HG03039 (cell line): ENCODE data around the gene THOC2.
"Not testable (repeated sequence)": the region's sequence is repeated elsewhere in the genome, so short reads cannot be mapped to it uniquely, and the experiment has no call there.

Experiments
- ATAC-seq: cut with Tn5 transposase; IDR thresholded peaks from one replicate; pipeline ENCODE4 v1.9.1; 2021; ENCODE audit warnings: mild to moderate bottlenecking, moderate library complexity; ENCODE audit not compliant: unreplicated experiment

Gene THOC2

DNA sequence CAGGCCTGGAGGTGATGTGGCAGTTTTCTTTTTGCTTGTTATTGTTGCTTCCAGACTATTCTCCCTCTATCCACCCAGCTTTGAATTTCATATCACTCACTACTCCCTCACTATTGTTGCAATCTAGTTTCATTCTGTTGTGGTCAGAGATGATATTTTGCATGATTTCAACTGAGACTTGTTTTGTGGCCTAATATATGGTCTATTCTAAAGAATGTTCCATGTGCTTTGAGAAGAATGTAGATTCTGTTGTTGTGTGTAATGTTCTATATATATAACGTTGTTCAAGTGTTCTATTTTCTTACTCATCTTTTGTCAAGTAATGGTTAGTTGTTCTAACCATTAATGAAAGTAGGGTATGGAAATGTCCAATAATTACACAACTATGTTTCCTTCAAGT, 59.0 kb downstream of the THOC2 start:
- ATAC-seq, result no peak

DNA sequence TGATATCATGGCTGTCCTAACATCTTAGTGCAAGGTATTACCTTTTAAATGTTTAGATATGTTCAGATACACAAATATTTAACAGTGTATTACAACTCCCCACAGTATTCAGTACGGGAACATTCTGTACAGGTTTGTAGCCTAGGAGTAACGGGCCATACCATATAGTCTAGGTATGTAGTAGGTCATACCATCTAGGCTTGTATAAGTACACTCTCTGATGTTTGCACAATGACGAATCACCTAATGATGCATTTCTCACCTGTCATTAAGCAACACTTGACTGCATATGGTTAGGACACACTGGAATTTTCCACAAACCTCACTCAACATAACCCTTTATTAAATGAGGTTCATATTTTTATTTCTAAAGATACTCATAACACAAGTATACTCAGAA, 67.7 kb downstream of the THOC2 start:
- ATAC-seq, result no peak

DNA sequence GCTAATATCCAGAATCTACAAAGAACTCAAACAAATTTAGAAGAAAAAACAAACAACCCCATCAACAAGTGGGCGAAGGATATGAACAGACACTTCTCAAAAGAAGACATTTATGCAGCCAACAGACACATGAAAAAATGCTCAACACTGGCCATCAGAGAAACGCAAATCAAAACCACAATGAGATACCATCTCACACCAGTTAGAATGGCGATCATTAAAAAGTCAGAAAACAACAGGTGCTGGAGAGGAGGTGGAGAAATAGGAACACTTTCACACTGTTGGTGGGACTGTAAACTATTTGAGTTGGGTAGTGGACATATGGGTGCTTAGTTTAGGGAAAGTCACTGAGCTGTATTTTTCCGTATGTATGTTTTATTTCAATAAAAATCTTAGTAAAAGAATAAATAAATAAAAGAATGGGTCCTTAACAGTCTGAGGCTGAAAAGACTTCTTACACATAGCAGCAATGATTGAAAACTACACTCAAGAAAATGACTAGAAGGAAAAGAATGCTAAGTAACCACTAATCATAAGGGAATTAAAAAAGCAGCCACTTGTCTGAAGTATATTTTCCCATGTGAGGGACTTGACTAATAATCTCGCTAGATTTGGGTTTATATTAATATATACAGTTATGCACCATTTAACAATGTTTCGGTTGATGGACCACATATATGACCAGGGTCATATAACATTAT, 68.2 kb downstream of the THOC2 start:
- ATAC-seq, result not testable (repeated sequence)

DNA sequence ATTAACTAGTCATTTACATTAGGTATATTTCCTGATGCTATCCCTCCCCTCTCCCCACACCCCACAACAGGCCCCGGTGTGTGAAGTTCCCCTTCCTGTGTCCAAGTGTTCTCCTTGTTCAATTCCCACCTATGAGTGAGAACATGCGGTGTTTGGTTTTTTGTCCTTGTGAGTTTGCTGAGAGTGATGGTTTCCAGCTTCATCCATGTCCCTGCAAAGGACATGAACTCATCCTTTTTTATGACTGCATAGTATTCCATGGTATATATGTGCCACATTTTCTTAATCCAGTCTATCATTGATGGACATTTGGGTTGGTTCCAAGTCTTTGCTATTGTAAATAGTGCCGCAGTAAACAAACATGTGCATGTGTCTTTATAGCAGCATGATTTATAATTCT, 69.1 kb downstream of the THOC2 start:
- not testable (repeated sequence) for ATAC-seq

DNA sequence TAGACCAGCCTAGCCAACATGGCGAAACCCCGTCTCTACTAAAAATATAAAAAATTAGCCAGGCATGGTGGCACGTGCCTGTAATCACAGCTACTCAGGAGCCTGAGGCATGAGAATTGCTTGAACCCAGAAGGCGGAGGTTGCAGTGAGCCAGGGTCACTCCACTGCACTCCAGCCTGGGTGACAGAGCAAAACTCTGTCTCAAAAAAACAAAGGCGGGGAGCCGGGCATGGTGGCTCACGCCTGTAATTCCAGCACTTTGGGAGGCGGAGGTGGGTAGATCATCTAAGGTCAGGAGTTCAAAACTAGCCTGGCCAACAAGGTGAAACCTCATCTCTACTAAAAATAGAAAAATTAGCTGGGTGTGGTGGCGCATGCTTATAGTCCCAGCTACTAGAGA, 76.3 kb downstream of the THOC2 start:
- ATAC-seq, result not testable (repeated sequence)

DNA sequence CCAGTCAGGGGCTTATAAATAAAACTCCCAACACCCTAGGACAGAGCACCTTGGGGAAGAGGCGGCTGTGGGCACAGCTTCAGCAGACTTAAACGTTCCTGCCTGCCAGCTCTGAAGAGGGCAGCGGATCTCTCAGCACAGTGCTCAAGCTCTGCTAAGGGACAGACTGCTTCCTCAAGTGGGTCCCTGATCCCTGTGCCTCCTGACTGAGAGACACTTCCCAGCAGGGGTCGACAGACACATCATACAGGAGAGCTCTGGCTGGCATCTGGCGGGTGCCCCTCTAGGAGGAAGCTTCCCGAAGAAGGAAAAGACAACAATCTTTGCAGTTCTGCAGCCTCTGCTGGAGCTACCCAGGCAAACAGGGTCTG, 84.1 kb downstream of the THOC2 start:
- ATAC-seq, result not testable (repeated sequence)

DNA sequence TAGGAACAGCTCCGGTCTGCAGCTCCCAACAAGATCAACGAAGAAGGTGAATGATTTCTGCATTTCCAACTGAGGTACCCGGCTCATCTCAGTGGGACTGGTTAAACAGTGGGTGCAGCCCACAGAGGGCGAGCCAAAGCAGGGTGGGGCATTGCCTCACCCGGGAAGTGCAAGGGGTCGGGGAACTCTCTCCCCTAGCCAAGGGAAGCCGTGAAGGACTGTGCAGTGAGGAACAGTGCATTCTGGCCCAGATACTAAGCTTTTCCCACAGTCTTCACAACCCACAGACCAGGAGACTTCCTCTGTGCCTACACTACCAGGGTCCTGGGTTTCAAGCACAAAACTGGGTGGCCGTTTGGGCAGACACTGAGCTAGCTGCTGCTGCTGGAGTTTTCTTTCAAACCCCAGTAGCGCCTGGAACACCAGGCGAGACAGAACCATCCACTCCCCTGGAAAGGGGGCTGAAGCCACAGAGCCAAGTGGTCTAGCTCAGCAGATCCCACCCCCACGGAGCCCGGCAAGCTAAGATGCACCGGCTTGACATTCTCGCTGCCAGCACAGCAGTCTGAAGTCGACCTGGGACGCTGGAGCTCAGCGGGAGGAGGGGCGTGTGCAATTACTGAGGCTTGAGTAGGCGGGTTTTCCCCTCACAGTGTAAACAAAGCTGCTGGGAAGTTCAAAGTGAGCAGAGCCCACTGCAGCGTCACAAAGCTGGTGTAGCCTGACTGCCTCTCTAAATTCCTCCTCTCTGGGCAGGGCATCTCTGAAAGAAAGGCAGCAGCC, 84.6 kb downstream of the THOC2 start:
- ATAC-seq, result no peak

DNA sequence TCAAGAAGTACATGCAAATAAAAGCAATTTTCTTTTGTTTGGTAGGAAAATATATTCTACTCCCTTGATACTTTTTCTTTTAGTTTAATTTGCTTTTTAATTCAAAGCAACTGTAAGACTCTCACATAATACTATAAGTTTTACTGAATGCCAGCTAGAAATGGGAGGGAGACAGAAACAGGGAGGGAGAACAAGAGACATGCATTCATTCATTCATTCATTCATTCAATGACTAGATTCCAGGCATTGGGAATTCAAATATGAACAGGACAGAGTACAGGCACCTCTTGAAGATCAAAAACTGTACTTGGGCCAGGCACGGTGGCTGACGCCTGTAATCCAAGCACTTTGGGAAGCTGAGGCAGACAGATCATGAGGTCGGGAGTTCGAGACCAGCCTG, 85.6 kb downstream of the THOC2 start:
- no peak for ATAC-seq

DNA sequence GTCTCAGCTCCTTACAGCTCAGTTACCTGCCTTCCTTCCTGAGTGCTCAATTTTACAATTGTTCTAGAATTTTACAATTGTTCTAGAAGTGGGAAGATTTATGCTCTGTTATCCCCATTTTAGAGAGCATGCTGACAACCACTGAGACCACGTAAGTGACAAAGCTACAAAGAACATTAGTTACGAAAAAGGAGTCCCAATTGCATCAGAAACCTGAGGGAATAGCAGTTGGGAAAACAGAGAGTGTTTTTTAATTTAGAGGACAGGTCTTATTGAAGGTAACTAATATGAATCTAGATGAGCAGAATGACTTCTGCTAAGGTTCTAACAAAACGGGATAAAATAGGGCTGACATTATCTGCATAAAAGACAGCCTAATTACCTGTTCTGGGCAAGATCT, 103.3 kb downstream of the THOC2 start:
- no peak for ATAC-seq

DNA sequence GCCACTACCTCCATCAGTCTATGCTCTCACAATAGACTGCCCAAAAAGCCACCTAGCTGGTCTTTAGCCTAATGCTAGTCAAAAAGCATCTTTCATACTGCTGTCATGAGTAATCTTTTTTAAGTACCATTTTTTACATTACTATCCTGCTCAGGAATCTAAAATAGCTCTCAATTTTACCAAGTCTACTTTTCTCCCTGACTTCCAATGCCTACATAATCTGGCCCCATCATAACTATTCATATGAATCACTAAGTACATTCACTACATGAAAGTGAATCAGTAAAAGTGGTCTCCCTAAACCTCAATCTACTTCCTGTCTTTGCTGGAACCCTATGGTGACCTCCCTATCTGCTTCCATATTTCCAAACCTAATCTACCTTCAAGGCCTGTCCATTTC, 105.9 kb downstream of the THOC2 start:
- ATAC-seq, result no peak

DNA sequence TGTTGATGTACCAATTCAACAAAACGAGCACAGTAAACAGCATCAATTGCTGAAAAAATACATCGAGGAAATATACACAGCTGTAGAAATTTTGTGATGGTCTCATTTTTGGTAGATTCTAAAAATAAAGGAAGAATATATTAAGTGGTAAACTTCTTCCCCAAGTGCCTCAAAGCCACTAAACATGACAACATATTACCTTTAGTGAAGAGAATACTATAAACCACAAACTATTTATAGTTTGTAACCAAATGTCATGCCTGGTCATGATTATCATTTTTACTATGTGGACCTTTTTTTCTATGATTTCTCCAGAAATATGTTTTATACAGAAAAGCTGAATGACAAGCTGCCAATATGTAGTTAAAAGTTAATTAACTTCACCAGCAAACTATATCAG, 106.9 kb downstream of the THOC2 start:
- ATAC-seq, result no peak

DNA sequence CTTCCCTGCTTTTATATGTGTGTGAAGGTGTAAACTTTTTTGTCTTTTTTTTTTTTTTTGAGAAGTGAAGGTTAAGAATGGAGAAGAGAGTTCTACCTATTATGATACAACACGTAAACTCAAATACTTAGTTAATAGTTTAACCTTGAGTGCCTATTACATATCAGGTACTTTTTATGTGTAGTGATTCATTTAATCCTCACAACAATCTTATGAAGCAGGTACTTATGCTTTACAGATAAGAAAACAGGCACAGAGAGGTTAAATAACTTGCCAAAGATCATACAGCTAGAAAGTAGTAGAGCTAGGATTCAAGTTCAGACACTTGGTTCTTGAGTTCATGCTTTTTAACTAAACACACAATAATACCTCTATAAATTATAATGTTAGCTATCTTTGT, 107.4 kb downstream of the THOC2 start:
- no peak for ATAC-seq

DNA sequence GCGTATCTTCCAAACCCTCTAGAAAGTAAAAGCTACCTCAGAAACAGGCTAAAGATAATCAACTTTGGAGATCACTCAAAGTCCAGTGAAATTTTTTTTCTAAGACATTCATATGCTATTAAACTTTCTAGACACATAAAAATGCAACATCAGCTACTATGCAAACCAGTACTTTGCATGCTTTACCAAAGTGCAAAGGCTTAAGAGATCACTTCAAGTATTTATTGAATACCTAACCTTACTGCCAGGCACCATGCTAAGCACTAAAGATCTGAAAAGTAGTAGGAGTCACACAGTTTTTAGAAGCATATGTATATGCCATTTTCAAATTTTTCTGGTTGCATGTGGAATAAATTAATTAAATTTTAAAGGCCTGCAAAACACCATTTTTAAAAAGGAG, 115.8 kb downstream of the THOC2 start:
- ATAC-seq, result no peak

DNA sequence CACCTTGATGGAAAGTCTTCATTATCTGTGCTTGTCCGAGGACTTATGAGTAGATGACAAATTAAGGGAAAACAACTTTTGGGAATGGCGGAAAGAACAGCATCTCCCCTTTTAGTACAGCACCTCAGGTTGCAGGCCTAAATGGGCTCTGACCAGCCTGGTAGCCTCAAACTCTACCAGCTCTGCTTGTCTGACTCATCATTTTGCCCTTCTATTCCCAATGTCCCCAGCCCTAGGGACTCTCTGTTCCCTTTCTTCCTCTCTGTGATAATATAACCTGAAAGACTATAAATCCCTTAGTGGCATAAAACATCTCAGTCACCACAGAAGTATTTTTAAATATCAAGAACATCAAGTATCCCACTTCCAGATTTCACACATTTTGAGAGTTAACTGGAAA, 121.9 kb downstream of the THOC2 start:
- no peak for ATAC-seq

DNA sequence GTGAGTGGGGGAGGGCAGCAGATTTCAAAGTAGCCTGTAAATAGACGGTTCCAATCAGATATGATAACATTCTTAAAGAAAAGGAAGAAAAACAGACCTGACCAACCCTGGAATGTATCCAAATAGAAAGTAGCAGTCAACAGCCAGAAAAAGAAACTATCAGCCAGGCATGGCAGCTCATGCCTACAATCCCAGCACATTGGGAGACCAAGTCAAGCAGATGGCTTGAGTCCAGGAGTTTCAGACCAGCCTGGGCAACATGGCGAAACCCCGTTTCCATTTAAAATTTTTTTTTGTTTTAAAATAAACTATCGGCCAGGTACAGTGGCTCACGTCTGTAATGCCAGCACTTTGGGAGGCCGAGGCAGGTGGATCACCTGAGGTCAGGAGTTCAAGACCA, 125.0 kb downstream of the THOC2 start:
- ATAC-seq, result no peak

DNA sequence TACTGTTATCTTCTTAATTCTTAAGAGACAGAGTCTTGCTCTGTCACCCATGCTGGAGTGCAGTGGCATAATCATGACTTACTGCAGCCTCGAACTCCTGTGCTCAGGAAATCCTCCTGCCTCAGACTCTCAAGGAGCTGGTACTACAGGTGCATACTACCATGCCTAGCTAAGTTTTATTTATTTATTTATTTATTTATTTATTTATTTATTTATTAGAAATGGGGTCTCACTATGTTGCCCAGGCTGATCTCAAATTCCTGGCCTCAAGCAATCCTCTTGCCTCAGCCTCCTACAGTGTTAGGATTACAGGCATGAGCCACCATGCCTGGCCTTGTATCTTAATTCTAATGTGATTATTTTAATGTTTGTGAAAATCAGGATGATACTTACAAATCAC, 125.6 kb downstream of the THOC2 start:
- no peak for ATAC-seq

DNA sequence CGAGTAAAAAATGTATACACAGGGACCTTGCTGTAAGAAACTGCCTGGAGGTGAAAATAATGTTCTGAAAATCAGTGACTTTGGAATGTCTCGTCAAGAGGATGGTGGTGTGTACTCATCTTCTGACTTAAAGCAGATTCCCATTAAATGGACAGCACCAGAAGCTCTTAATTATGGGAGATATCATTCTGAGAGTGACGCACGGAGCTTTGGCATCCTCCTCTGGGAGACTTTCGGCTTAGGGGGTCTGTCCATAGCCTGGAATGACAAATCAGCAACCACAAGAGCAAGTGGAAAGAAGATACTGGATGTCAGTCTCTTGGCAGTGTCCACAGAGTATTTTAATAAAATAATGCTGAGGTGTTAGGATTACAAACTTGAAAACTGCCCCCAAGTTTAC, 129.4 kb downstream of the THOC2 start:
- no peak for ATAC-seq

DNA sequence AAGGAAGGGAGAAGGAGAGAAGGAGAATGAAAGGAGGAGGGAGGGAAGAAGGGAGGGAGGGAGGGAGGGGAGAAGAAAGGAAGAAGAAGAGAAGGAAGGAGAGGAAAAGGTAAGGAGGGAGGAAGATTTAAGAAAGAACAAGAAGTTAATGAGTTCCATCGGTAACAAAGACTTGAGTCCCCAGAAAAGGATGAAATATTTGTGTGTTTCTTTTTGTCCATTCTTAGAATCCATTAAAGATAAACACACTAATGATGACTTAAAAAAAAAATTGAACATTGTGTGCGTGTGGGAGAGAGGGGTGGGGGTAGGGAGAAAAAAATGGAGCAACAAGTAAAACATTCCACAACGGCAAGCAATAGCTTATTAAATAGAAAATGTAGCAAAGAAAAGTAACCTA, 131.4 kb downstream of the THOC2 start:
- ATAC-seq, result no peak

DNA sequence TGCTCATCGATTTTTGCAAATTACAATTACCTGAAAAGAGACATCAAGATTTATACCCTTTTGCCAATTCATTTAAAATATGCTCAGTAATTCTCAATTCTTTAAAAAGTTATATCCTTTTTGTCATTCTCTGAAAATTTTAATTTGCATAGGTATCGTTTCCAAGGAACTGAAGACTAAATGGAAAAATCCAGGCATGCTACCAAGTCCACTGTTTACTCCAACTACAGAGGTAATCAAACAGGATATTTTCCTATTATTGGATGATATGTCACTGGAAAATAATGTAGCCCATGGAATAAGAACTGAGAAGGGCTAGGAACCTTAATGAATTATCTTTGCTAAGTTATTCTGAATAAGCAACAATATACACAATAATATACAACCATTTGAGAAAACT, 132.7 kb downstream of the THOC2 start:
- no peak for ATAC-seq

DNA sequence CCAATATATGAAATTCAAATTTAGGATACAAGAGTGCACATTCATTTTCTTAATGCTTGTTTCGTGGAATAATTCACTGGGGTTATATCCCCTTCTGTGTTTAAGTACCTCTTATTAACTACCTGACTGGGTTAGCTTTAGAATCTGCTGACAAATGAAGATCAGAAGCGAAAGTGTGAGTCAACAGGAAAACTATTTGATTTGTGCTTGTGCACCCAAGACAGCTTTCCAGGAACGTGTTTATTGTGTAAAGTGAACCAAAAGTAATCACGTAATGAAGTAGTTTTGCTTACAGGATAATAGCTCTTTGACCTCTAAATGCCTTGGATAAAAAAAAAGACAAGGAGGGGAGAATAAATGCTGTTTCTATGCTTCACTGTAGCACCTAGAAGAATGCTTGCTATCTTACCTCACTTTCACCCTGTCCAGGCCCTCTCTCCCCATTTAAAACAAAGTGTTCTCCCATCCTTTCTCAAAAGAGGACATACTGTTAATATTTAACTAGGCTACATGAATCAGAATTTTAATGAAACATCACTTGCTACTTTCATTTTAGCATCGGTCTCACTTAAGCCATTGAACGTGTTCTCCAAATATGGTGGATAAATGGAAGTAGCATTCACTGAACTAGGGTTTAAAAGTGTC, 141.9 kb downstream of the THOC2 start:
- no peak for ATAC-seq

DNA sequence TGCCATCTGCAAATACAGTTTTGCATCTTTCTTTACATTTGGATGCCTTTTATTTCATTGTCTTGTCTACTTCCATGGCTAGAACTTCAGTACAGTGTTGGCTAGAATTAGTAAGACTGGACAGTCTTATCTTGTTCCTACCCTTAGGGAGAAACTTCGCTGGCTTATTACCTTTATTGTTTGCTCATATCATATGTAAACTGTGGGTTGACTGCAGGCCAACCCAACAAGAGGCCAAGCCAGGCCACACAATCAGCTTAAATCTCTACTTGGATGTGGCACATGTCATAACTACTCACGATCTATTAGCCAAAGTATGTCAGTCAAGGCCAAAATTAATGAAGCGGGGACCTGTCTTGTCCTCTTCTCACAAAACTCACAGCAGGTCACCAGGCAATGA, 144.1 kb downstream of the THOC2 start:
- ATAC-seq, result no peak

DNA sequence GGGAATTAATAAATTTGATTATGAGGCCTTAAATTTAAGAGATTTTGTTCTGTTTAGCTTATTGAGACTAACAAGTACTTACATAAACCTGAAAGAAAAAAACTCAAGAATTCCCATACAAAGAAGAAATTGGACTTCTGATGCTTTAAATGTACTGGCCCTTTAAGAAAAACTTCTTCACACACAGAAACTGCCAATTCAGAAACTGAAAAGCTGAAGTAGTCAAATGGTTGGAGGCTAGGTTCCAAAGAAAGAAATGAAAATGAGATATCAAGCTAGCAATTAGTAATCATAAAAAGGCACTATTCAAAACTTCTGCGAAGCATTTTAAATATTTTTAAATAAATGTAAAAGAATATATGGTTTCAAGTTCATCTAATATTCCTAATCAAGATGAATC, 151.3 kb downstream of the THOC2 start:
- ATAC-seq, result no peak
